ENCODE results near the gene POLR2M.

POLR2M gene

GRCh38 chr15:57705746-57706404, 639 bp upstream of the POLR2M start:
- Histone ChIP-seq H4K20me1 (peaks cover 4% of the 10 kb centered on the region; the same call in 1 of the 2 replicates), H3K36me3 (peaks cover 21% of the 10 kb centered on the region), H3K27ac (peak overlapping the region; percentile 99), H3K27me3 (no peaks in the 10 kb centered on the region), H3K9ac (peak overlapping the region; percentile 99), H3K9me3 (no peaks in the 10 kb centered on the region), H3K4me3 (peak overlapping the region; percentile 93), H3K4me1 (peaks cover 39% of the 10 kb centered on the region), H3K4me2 (peak overlapping the region; percentile 81)
- TF ChIP-seq Cebpa-rat (IDR thresholded peaks at IDR 0.05) = no peak

GRCh38 chr15:57708047-57708446, 1.5 kb downstream of the POLR2M start:
- H3K27ac ChIP-seq = no peak overlapping the region
- H4K20me1 ChIP-seq = peaks cover 16% of the 10 kb centered on the region; the same call in 1 of the 2 replicates
- H3K4me3 ChIP-seq = peak overlapping the region; percentile 93
- H3K4me2 ChIP-seq = peak overlapping the region; percentile 81
- H3K36me3 ChIP-seq = peaks cover 43% of the 10 kb centered on the region
- no peaks in the 10 kb centered on the region for H3K27me3 ChIP-seq
- H3K9ac ChIP-seq = peak overlapping the region; percentile 99; the same call in 1 of the 2 replicates
- H3K9me3 ChIP-seq = no peaks in the 10 kb centered on the region
- peaks cover 39% of the 10 kb centered on the region for H3K4me1 ChIP-seq
- no peak for TF ChIP-seq Cebpa-rat (IDR thresholded peaks at IDR 0.05)

- no peak for TF ChIP-seq Cebpa-rat (IDR thresholded peaks at IDR 0.05)
- H3K27me3 ChIP-seq = no peaks in the 10 kb centered on the region
- 0 out of 2 replicates have a peak, but pooled peaks cover under 1% of the 10 kb centered on the region for H3K9me3 ChIP-seq
- no peak overlapping the region for H3K4me3 ChIP-seq
- peaks cover 41% of the 10 kb centered on the region for H3K36me3 ChIP-seq
- no peak overlapping the region for H3K4me2 ChIP-seq
- no peaks in the 10 kb centered on the region for H3K4me1 ChIP-seq
- no peak overlapping the region for H3K9ac ChIP-seq
- H4K20me1 ChIP-seq = peaks cover 19% of the 10 kb centered on the region; the same call in 1 of the 2 replicates
- H3K27ac ChIP-seq = no peak overlapping the region
Measured at GRCh38 chr15:57718309-57718708, 11.8 kb downstream of the POLR2M start.

- H3K4me1 ChIP-seq = no peaks in the 10 kb centered on the region
- H3K9ac ChIP-seq = no peak overlapping the region
- no peak overlapping the region for H3K27ac ChIP-seq
- H3K4me3 ChIP-seq = no peak overlapping the region
- no peak for TF ChIP-seq Cebpa-rat (IDR thresholded peaks at IDR 0.05)
- peaks cover 22% of the 10 kb centered on the region for H3K9me3 ChIP-seq
- peaks cover 38% of the 10 kb centered on the region for H3K36me3 ChIP-seq
- no peaks in the 10 kb centered on the region for H4K20me1 ChIP-seq
- H3K4me2 ChIP-seq = no peak overlapping the region
- H3K27me3 ChIP-seq = no peaks in the 10 kb centered on the region
Measured at GRCh38 chr15:57720867-57721266, 14.4 kb downstream of the POLR2M start.

GRCh38 chr15:57726411-57726810, 19.9 kb downstream of the POLR2M start:
- TF ChIP-seq Cebpa-rat (IDR thresholded peaks at IDR 0.05) = no peak
- H3K9me3 ChIP-seq = peaks cover 22% of the 10 kb centered on the region
- H3K9ac ChIP-seq = no peak overlapping the region
- no peak overlapping the region for H3K27ac ChIP-seq
- H4K20me1 ChIP-seq = no peaks in the 10 kb centered on the region
- no peaks in the 10 kb centered on the region for H3K27me3 ChIP-seq
- H3K4me1 ChIP-seq = no peaks in the 10 kb centered on the region
- H3K4me2 ChIP-seq = no peak overlapping the region
- peaks cover 9% of the 10 kb centered on the region for H3K36me3 ChIP-seq
- H3K4me3 ChIP-seq = no peak overlapping the region

GRCh38 chr15:57727031-57727430, 20.5 kb downstream of the POLR2M start:
- no peak for TF ChIP-seq Cebpa-rat (IDR thresholded peaks at IDR 0.05)
- no peaks in the 10 kb centered on the region for H3K27me3 ChIP-seq
- H3K4me1 ChIP-seq = no peaks in the 10 kb centered on the region
- H3K36me3 ChIP-seq = peaks cover 9% of the 10 kb centered on the region
- no peak overlapping the region for H3K4me3 ChIP-seq
- no peak overlapping the region for H3K9ac ChIP-seq
- H3K27ac ChIP-seq = no peak overlapping the region
- no peaks in the 10 kb centered on the region for H4K20me1 ChIP-seq
- H3K4me2 ChIP-seq = no peak overlapping the region
- peaks cover 22% of the 10 kb centered on the region for H3K9me3 ChIP-seq

GRCh38 chr15:57728436-57728835, 21.9 kb downstream of the POLR2M start:
- no peak overlapping the region for H3K9ac ChIP-seq
- no peak overlapping the region for H3K4me3 ChIP-seq
- H3K4me2 ChIP-seq = no peak overlapping the region
- no peaks in the 10 kb centered on the region for H3K27me3 ChIP-seq
- no peak overlapping the region for H3K27ac ChIP-seq
- TF ChIP-seq Cebpa-rat (IDR thresholded peaks at IDR 0.05) = no peak
- H4K20me1 ChIP-seq = no peaks in the 10 kb centered on the region
- peaks cover 9% of the 10 kb centered on the region for H3K36me3 ChIP-seq
- peaks cover 20% of the 10 kb centered on the region for H3K9me3 ChIP-seq
- H3K4me1 ChIP-seq = no peaks in the 10 kb centered on the region

- TF ChIP-seq Cebpa-rat (IDR thresholded peaks at IDR 0.05) = no peak
- Histone ChIP-seq H3K27me3 (no peaks in the 10 kb centered on the region), H3K4me2 (no peak overlapping the region), H3K27ac (no peak overlapping the region), H3K9me3 (no peaks in the 10 kb centered on the region), H3K4me1 (no peaks in the 10 kb centered on the region), H3K36me3 (no peaks in the 10 kb centered on the region), H4K20me1 (no peaks in the 10 kb centered on the region), H3K9ac (no peak overlapping the region), H3K4me3 (no peak overlapping the region)
Measured at GRCh38 chr15:57730876-57731275, 24.4 kb downstream of the POLR2M start.

- Histone ChIP-seq H3K4me1 (no peaks in the 10 kb centered on the region), H3K4me2 (no peak overlapping the region), H3K9me3 (peaks cover under 1% of the 10 kb centered on the region), H3K27me3 (no peaks in the 10 kb centered on the region), H3K36me3 (no peaks in the 10 kb centered on the region), H3K4me3 (no peak overlapping the region), H3K27ac (no peak overlapping the region), H3K9ac (no peak overlapping the region), H4K20me1 (no peaks in the 10 kb centered on the region)
- TF ChIP-seq Cebpa-rat (IDR thresholded peaks at IDR 0.05) = no peak
Measured at GRCh38 chr15:57731530-57732103, 25.1 kb downstream of the POLR2M start.

- no peaks in the 10 kb centered on the region for H4K20me1 ChIP-seq
- no peak for TF ChIP-seq Cebpa-rat (IDR thresholded peaks at IDR 0.05)
- H3K4me3 ChIP-seq = no peak overlapping the region
- no peaks in the 10 kb centered on the region for H3K36me3 ChIP-seq
- no peaks in the 10 kb centered on the region for H3K4me1 ChIP-seq
- H3K9ac ChIP-seq = no peak overlapping the region
- no peak overlapping the region for H3K4me2 ChIP-seq
- no peaks in the 10 kb centered on the region for H3K27me3 ChIP-seq
- no peak overlapping the region for H3K27ac ChIP-seq
- H3K9me3 ChIP-seq = peaks cover 11% of the 10 kb centered on the region
Measured at GRCh38 chr15:57732526-57733331, 26.2 kb downstream of the POLR2M start.

Measured in BLaER1 (cell line).